GM12864 (cell line): ENCODE data around the gene FCHO1.
"Not testable (repeated sequence)": the region's sequence is repeated elsewhere in the genome, so short reads cannot be mapped to it uniquely, and the experiment has no call there.

Experiments used
- DNase-seq: peaks from one replicate; pipeline ENCODE4 v3.0.0-alpha.2; 2011; ENCODE audit warnings: low read depth
- H3K4me3 ChIP-seq: 2 replicates; pipeline ENCODE4 v1.5.1; 2011; ENCODE audit warnings: mild to moderate bottlenecking, low read depth, low read length, control low read depth
- TF ChIP-seq, protein P1 (sequence below): IDR thresholded peaks from 2 replicates; pipeline ENCODE4 v1.5.1; 2011; ENCODE audit warnings: low read depth, mild to moderate bottlenecking, moderate library complexity, low read length, control low read depth, inconsistent platforms; ENCODE audit errors: missing control alignments

The FCHO1 gene

DNA sequence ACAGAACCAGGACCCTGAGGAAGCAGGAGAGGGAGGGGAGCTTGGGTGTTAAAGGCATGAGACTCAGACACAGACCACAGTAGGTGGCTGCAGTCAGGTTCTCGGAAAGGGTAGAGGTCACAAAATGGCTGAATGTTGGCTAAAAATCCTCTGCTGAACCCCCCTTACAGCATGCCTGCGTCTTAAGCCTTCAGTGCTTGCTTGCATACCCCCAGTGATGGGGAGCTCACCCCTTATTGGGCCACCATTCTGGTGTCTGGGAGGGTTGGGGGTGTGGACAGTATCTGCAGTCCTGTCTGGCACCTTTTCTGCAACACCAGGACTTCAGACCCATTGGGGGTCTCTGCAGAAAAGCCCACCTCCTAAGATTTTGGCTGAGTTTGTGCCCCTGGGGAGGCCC lies 29.5 kb downstream of the FCHO1 start:
- H3K4me3 ChIP-seq, result no peak overlapping the region
- DNase-seq, result no peak
- TF ChIP-seq, protein P1, sequence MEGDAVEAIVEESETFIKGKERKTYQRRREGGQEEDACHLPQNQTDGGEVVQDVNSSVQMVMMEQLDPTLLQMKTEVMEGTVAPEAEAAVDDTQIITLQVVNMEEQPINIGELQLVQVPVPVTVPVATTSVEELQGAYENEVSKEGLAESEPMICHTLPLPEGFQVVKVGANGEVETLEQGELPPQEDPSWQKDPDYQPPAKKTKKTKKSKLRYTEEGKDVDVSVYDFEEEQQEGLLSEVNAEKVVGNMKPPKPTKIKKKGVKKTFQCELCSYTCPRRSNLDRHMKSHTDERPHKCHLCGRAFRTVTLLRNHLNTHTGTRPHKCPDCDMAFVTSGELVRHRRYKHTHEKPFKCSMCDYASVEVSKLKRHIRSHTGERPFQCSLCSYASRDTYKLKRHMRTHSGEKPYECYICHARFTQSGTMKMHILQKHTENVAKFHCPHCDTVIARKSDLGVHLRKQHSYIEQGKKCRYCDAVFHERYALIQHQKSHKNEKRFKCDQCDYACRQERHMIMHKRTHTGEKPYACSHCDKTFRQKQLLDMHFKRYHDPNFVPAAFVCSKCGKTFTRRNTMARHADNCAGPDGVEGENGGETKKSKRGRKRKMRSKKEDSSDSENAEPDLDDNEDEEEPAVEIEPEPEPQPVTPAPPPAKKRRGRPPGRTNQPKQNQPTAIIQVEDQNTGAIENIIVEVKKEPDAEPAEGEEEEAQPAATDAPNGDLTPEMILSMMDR, result no peak

DNA sequence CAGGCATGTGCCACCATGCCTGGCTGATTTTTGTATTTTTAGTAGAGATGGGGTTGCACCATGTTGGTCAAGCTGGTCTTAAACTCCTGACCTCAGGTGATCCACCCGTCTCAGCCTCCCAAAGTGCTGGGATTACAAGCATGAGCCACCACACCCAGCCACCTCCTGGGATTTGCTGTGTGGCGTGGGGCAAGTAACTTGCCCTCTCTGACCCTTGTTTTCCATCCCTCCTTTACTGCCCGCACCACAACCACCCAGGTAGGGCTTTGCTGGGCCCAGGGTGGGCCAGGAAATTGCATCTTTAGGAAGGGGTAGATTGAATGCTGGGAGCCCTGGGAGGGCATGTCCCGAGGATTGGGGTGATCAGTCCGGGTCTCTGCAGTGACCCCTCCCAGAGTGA lies 32.4 kb downstream of the FCHO1 start:
- not testable (repeated sequence) for H3K4me3 ChIP-seq, DNase-seq

DNA sequence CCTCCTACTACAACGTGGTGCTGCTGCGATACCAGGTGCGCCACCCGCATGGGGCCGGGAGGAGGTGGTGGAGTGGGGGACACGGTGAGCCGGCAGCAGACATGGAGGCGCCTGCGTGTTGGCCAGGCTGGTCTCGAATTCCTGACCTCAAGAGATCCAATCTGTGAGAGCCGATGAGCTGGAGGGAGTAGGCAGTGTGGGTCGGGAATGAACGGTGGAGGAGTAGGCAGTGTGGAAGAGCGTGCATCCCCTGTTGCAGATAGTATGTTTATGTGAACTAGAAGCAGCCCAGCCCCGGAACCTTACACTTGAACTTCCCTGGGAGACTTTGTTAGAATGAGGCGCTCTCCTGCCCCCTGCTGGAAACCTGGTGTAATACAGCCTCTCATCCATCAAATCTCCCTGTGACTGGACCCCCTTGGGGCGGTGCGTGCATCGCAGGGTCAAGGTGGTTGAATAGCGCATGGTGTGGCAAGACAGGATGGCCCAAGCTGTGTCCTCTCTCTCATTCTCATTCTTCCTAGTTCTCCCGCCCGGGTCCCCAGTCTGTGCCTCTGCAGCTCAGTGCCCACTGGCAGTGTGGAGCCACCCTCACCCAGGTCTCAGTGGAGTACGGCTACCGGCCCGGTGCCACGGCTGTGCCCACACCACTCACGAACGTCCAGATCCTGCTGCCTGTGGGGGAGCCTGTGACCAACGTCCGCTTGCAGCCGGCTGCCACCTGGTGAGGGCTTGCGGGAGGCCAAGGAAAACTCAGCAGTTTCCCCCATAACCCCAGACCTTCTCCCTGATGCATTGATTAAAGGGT lies 33.1 kb downstream of the FCHO1 start:
- TF ChIP-seq, protein P1, result peak; percentile 93
- DNase-seq, result peak; percentile 27
- H3K4me3 ChIP-seq, result no peak overlapping the region

DNA sequence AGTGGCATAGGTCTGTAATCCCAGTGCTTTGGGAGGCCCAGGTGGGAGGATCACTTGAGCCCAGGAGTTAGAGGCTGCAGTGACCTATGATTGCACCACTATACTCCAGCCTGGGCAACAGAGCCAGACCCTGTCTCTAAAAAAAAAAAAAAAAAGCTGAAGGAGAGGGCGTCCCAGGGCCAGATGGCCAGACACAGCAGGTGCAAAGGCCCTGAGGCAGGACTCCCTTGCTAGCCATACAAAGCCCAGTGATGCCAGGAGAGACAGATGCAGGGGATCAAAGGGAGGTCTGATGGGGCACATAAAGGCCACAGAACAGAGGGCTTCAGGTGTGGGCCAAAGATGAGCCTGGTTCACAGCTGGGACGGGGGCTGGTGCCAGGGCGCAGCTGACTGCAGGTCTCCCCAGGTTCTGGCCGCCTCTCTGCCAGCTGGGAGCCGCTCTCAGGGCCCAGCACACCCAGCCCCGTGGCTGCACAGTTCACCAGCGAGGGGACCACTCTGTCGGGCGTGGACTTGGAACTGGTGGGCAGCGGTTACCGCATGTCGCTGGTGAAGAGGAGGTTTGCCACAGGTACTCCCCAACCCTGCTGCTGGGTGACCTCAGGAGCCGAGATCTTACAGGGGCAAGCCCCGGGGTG lies 36.1 kb downstream of the FCHO1 start:
- no peak for DNase-seq
- no peak overlapping the region for H3K4me3 ChIP-seq
- TF ChIP-seq, protein P1, result no peak

DNA sequence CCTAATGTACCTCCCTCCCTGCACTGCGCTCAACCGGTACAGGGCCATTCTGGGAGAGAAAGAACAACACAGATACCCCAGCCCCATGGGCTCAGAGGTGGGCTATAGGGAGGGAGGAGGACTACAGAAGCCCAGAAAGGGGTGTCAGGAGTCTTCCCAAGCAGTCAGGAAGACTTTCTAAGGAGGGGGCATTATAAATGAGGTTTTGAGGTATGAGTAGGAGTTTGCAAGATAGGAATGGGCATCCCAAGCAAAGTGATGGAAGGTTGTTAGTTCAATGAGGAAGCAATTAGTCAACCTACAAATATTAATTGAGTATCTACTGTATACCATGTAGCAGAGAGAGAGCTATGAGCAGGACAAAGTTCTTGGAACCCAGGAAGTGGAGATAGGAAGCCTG lies 37.4 kb downstream of the FCHO1 start:
- no peak for DNase-seq
- TF ChIP-seq, protein P1, result no peak
- H3K4me3 ChIP-seq, result no peak overlapping the region

DNA sequence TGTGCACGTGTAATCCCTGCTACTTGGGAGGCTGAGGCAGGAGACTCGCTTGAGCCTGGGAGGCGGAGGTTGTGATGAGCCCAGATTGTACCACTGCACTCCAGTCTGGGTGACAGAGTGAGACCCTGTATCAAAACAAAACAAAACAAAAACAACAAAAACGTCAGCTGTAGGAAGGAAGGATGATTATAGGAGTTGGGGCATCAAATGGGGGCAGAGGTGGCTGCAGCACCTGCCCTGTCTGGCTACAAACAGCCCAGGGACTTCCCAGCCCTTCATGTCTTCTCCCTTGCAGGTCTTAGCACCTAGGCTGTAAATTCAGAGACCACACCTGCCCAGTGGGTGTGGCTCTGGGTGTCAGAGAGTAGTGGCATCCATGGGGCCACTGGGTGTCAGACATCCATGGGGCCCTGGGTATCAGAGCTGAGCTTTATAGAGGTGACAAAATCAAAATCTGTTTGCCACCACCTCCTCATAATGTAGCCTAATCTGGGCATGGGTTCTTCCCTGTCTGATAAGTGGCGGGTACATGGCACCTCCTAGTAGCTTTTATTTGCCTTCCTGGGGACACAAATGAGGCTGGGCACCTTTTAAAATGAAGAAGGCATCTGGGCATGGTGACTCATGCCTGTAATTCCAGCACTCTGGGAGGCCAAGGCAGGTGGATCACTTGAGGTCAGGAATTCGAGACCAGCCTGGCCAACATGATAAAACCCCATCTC lies 38.9 kb downstream of the FCHO1 start:
- no peak overlapping the region for H3K4me3 ChIP-seq
- TF ChIP-seq, protein P1, result no peak
- no peak for DNase-seq

DNA sequence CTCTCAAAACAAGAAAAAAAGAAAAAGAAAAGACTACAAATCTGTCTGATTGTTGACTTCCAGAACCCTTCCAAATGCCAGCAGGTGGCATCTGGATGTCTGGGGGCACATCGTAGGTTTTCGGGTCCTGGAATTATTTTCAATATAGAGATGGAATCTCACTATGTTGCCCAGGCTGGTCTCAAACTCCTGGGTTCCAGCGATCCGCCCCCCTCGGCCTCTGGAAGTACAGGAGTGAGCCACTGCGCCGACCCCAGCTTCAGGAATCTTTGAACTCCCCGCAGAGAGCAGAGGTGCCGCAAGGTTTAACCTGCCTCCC lies 43.1 kb downstream of the FCHO1 start:
- no peak overlapping the region for H3K4me3 ChIP-seq
- TF ChIP-seq, protein P1, result no peak
- DNase-seq, result no peak
